ENCODE results near the gene SLC16A6.
"Not testable (repeated sequence)": the region's sequence is repeated elsewhere in the genome, so short reads cannot be mapped to it uniquely, and the experiment has no call there.

Gene SLC16A6

DNA sequence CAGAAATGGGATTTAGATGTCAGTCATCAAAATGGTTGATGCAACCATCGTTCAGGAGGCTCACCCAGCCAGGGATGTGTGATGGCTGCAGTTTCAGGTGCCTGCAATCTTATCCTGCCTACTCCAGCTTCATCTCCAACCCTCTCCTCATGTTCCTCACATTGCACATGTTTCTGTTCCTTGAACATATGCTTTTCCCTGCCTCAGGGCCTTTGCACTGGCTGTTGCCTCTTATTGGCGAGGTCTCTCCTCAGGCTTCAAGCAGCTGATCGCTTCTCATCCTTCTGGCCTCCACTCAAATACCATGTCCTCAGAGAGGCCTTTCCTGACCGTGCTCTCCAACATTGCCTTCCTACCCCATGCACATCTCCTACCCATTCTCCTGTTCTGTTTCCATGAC, 25.0 kb upstream of the SLC16A6 start:
- no peak overlapping the region for H3K4me3 ChIP-seq (ENCODE audit: low read depth, low read length)
- TF ChIP-seq, protein P1, sequence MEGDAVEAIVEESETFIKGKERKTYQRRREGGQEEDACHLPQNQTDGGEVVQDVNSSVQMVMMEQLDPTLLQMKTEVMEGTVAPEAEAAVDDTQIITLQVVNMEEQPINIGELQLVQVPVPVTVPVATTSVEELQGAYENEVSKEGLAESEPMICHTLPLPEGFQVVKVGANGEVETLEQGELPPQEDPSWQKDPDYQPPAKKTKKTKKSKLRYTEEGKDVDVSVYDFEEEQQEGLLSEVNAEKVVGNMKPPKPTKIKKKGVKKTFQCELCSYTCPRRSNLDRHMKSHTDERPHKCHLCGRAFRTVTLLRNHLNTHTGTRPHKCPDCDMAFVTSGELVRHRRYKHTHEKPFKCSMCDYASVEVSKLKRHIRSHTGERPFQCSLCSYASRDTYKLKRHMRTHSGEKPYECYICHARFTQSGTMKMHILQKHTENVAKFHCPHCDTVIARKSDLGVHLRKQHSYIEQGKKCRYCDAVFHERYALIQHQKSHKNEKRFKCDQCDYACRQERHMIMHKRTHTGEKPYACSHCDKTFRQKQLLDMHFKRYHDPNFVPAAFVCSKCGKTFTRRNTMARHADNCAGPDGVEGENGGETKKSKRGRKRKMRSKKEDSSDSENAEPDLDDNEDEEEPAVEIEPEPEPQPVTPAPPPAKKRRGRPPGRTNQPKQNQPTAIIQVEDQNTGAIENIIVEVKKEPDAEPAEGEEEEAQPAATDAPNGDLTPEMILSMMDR (IDR thresholded peaks at IDR 0.05; ENCODE audit: insufficient read depth, low read length, missing control alignments): no peak
- POLR2A ChIA-PET: no interaction called here
- DNase-seq (ENCODE audit: low read depth, low spot score): no peak
- CTCF ChIA-PET: interaction anchor here (1.3 kb wide), 1 partner anchor 9 kb away, joined by 4 read pairs; no protein-coding TSS in a partner anchor

DNA sequence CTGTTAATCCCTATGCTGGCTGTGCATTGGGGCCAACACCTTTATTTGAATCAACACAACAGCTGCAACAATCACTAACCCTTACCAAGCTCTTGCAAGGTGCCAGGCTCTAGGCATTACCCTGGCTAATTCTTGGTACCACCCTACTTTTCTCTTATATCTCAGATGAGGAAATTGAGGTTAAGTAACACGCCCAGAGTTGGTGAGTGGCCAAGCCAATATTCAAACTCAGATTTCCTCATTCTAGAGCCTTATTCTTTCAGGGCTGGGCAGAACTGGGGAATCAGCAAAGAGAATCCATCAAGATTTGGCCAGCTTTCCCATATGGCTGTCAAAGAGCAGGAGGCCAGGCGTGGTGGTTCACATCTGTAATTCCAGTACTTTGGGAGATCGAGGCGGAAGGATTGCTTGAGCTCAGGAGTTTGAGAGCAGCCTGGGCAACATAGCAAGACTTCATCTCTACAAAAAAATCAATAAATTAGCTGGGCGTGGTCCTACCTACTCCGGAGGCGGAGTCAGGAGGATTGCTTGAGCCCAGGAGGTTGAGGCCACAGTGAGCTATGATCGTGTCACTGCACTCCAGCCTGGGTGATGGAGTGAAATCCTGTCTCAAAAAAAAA, 24.1 kb upstream of the SLC16A6 start:
- ChIA-PET POLR2A (no interaction called here), CTCF (interaction anchor here (1.3 kb wide), 1 partner anchor 10 kb away, joined by 4 read pairs; no protein-coding TSS in a partner anchor)
- no peak for DNase-seq (ENCODE audit: low read depth, low spot score)
- TF ChIP-seq, protein P1 (IDR thresholded peaks at IDR 0.05; ENCODE audit: insufficient read depth, low read length, missing control alignments): no peak
- H3K4me3 ChIP-seq (ENCODE audit: low read depth, low read length): no peak overlapping the region

DNA sequence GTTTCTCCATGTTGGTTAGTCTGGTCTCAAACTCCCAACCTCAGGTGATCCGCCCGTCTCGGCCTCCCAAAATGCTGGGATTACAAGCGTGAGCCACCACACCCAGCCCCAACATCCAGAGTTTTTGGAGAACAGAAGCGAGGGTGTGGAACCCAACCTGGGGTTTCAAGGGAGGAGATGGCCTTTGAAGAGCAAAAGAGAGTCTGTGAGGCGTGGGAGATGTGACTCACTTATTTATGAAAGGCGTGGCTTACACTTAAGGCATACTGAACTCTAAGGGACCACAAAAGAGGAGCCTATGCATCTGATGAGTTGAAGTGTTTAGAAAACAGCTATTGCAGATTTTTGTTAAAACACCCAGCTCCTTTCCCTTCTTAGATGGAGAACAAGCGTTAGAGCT, 19.2 kb upstream of the SLC16A6 start:
- ChIA-PET CTCF (interaction anchor here (1.0 kb wide), 1 partner anchor 158 kb away, joined by 3 read pairs; no protein-coding TSS in a partner anchor), POLR2A (no interaction called here)
- TF ChIP-seq, protein P1 (IDR thresholded peaks at IDR 0.05; ENCODE audit: insufficient read depth, low read length, missing control alignments): no peak
- DNase-seq (ENCODE audit: low read depth, low spot score): no peak
- H3K4me3 ChIP-seq (ENCODE audit: low read depth, low read length): no peak overlapping the region

DNA sequence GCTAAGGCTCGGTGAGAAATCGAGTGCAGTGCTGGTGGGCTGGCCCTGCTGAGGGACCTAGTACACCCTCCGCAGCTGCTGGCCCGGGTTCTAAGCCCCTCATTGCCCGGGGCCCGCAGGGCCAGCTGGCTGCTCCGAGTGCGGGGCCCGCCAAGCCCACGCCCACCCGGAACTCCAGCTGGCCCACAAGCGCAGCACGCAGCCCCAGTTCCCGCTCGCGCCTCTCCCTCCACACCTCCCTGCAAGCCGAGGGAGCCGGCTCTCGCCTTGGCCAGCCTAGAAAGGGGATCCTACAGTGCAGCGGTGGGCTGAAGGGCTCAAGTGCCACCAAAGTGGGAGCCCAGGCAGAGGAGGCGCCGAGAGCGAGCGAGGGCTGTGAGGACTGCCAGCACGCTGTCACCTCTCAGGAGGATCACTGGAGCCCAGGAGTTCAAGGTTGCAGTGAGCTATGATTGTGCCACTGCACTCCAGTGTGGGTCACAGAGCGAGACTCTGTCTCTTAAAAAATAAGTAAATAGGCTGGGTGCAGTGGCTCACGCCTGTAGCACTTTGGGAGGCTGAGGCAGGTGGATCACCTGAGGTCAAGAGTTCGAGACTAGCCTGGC, 18.2 kb upstream of the SLC16A6 start:
- POLR2A ChIA-PET; DNase-seq (ENCODE audit: low read depth, low spot score): not testable (repeated sequence)
- CTCF ChIA-PET: interaction anchor here (1.0 kb wide), 1 partner anchor 159 kb away, joined by 3 read pairs; no protein-coding TSS in a partner anchor

DNA sequence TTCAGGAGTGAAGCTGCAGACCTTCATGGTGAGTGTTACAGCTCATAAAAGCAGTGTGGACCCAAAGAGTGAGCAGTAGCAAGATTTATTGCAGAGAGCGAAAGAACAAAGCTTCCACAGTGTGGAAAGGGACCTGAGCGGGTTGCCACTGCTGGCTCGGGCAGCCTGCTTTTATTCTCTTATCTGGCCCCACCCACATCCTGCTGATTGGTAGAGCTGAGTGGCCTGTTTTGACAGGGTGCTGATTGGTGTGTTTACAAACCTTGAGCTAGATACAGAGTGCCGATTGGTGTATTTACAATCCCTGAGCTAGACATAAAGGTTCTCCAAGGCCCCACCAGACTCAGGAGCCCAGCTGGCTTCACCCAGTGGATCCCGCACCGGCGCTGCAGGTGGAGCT, 17.6 kb upstream of the SLC16A6 start:
- POLR2A ChIA-PET; DNase-seq (ENCODE audit: low read depth, low spot score); CTCF ChIA-PET; H3K4me3 ChIP-seq (ENCODE audit: low read depth, low read length): not testable (repeated sequence)

More for the DNA sequence above, 18.2 kb upstream of the SLC16A6 start:
- not testable (repeated sequence) for H3K4me3 ChIP-seq (ENCODE audit: low read depth, low read length)

DNA sequence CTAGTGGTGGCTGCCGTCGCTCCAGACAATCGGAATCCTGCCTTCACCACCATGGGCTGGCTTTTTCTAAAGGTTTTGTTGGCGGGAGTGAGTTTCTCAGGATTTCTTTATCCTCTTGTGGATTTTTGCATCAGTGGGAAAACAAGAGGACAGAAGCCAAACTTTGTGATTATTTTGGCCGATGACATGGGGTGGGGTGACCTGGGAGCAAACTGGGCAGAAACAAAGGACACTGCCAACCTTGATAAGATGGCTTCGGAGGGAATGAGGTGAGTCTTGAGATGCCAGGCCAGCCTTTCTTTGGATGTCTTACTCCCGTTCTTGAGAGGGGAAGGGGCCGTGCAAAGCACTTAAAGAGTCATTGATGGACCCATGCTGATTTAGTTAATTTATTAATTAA, 16.5 kb upstream of the SLC16A6 start:
- POLR2A ChIA-PET: no interaction called here
- no peak overlapping the region for H3K4me3 ChIP-seq (ENCODE audit: low read depth, low read length)
- TF ChIP-seq, protein P1 (IDR thresholded peaks at IDR 0.05; ENCODE audit: insufficient read depth, low read length, missing control alignments): no peak
- no peak for DNase-seq (ENCODE audit: low read depth, low spot score)
- CTCF ChIA-PET: interaction anchor here (0.6 kb wide), 1 partner anchor 107 kb away, joined by 3 read pairs; no protein-coding TSS in a partner anchor

DNA sequence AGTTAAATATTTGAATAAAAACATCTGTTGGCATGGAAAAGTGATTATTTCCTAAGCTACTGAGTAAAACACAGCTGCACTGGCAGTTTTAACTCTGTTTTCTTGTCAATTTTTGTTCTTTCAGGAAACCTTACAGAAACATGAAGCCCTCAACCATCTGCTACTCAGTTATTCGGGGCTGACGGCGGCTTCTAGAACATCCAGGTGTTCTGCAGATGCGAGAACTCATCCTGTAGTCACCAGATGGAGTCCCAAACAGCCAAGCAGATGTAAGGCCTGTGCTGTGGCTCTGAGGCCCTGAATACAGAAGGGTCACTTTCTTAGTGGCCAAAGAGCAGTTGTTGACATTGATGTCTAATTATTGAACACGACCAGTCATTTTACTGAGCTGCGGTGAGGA, 15.9 kb upstream of the SLC16A6 start:
- CTCF ChIA-PET: no interaction called here
- no peak for DNase-seq (ENCODE audit: low read depth, low spot score)
- POLR2A ChIA-PET: no interaction called here
- TF ChIP-seq, protein P1 (IDR thresholded peaks at IDR 0.05; ENCODE audit: insufficient read depth, low read length, missing control alignments): no peak
- H3K4me3 ChIP-seq (ENCODE audit: low read depth, low read length): no peak overlapping the region
